ENCODE data around the gene IL1F10. TPM values are rescaled to one million over a fixed set of nuclear protein-coding genes. Genes with fewer than 3 reads are reported as not detected.

Gene IL1F10
- polyA plus RNA-seq, 1 donor (not counting 4 experiments of a cell fraction or from before 2014, with no cell fraction given) = 0.37 TPM

GRCh38 chr2:113124181-113124961, 56.6 kb downstream of the IL1F10 start:
- DNase-seq (ENCODE audit: low read depth, low spot score) = no peak
- dilution Hi-C loops (cut with MboI; ENCODE audit: extremely low pct_ligation_motif_present, low sequenced_read_pairs) = no loop called here
- Histone ChIP-seq H3K27me3 (ENCODE audit: control insufficient read depth, extremely low read depth, insufficient read depth, low read length) (no peaks in the 10 kb centered on the region), H3K9me1 (ENCODE audit: control insufficient read depth, extremely low read depth, insufficient read depth, low read length) (no peaks in the 10 kb centered on the region), H3K79me2 (ENCODE audit: control insufficient read depth, insufficient read depth, low read length) (peaks cover 2% of the 10 kb centered on the region), H3K4me2 (ENCODE audit: control insufficient read depth, extremely low read depth, insufficient read depth, low read depth, low read length) (peak overlapping the region; percentile 59), H3K4me3 (ENCODE audit: control insufficient read depth in 2 of 3, extremely low read depth in 1 of 3, insufficient read depth in 2 of 3, low read depth in 1 of 3, low read length in 3 of 3) (peak overlapping the region in 1 of 3 experiments; percentile 34), H3K27ac (ENCODE audit: control insufficient read depth, insufficient read depth, low read length) (peak overlapping the region; percentile 75), H3K9me3 (ENCODE audit: control insufficient read depth, low read depth, low read length) (no peaks in the 10 kb centered on the region), H2AFZ (ENCODE audit: control insufficient read depth, low read length) (no peak overlapping the region), H3K36me3 (ENCODE audit: control insufficient read depth in 2 of 2, extremely low read depth in 1 of 2, insufficient read depth in 2 of 2, low read length in 2 of 2) (peaks cover 14 to 19% of the 10 kb centered on the region in 2 experiments), H3K4me1 (ENCODE audit: control insufficient read depth, extremely low read depth, insufficient read depth, low read length) (peaks cover 34% of the 10 kb centered on the region), H4K20me1 (ENCODE audit: control insufficient read depth, extremely low read depth, insufficient read depth, low read length) (no peaks in the 10 kb centered on the region), H3K9ac (ENCODE audit: control insufficient read depth, extremely low read depth, insufficient read depth, low read length) (peak overlapping the region; percentile 75)
- peak; percentile 83 for FAIRE-seq
- TF ChIP-seq EZH2 (IDR thresholded peaks at IDR 0.05; ENCODE audit: low read length) = no peak
- TF ChIP-seq CTCF (optimal IDR thresholded peaks at IDR 0.05 in 1 of 3, IDR thresholded peaks at IDR 0.05 in 1 of 3, conservative IDR thresholded peaks at IDR 0.05 in 1 of 3; ENCODE audit: extremely low read depth in 1 of 3, insufficient read depth in 2 of 3, low read length in 3 of 3) = no peak

Small RNA genes lying within 50 kb of the gene (small RNA-seq; reads per million reads assigned to genes)
- gene RNU6-1180P (ENCODE audit: insufficient read length in 3 of 3, low read depth in 3 of 3, low replicate concordance in 1 of 3) = 0 reads per million in 3 experiments

Other genes starting within 250 kb of the IL1F10 start
- 221 to 291 TPM (median 232 TPM) in 3 replicates for gene IL1B, start 231.2 kb upstream of the IL1F10 start, polyA plus RNA-seq
- gene IL37, start 156.8 kb upstream of the IL1F10 start, polyA plus RNA-seq = 0.33 to 0.73 TPM (median 0.63 TPM) in 3 replicates
- gene IL36G, start 90.0 kb upstream of the IL1F10 start, polyA plus RNA-seq = 8.0 to 62.8 TPM (median 20.2 TPM) in 3 replicates
- not detected in 3 replicates for gene IL36A, start 62.5 kb upstream of the IL1F10 start, polyA plus RNA-seq
- 0.14 to 0.21 TPM (median 0.14 TPM) in 3 replicates for gene IL36B, start 15.1 kb upstream of the IL1F10 start, polyA plus RNA-seq
- 1.7 to 7.9 TPM (median 3.9 TPM) in 3 replicates for gene IL36RN, start 8.8 kb upstream of the IL1F10 start, polyA plus RNA-seq
- 114 to 190 TPM (median 128 TPM) in 3 replicates for gene IL1RN, start 59.6 kb downstream of the IL1F10 start, polyA plus RNA-seq
- gene PSD4, start 106.0 kb downstream of the IL1F10 start, polyA plus RNA-seq = 10.4 to 17.3 TPM (median 11.1 TPM) in 3 replicates
- gene PAX8, start 211.0 kb downstream of the IL1F10 start, polyA plus RNA-seq = 3.4 to 5.9 TPM (median 4.4 TPM) in 3 replicates

All from keratinocyte (primary cell).